GM12878 (cell line): ENCODE measurements around the gene FAM53B.

Source experiments
- CREB1 ChIP-seq: IDR thresholded peaks from 2 replicates; pipeline ENCODE4 v1.6.1; 2012; ENCODE audit warnings: low read depth, mild to moderate bottlenecking, inconsistent platforms
- CTCF ChIP-seq, 3 experiments: IDR thresholded peaks in 2 of 3; conservative IDR thresholded peaks in 1 of 3; 2 replicates each; pipeline ENCODE4 v1.5.1; 2011; ENCODE audit warnings: low read depth in 3 of 3, low read length in 3 of 3, mild to moderate bottlenecking in 3 of 3, control low read depth in 2 of 3, moderate library complexity in 2 of 3, inconsistent platforms in 1 of 3, mixed read lengths in 1 of 3; ENCODE audit not compliant: control insufficient read depth in 2 of 3, insufficient read depth in 1 of 3; ENCODE audit errors: extremely low read depth in 1 of 3
- MXI1 ChIP-seq: fragments of 150-350 bp; IDR thresholded peaks from 2 replicates; pipeline ENCODE4 v1.6.1; 2011; ENCODE audit warnings: low read depth, mild to moderate bottlenecking, inconsistent platforms, low read length, improper control_type of control experiment
- MYC ChIP-seq: IDR thresholded peaks from 2 replicates; pipeline ENCODE4 v1.6.1; 2011; ENCODE audit warnings: mild to moderate bottlenecking, low read length, moderate library complexity, inconsistent platforms; ENCODE audit not compliant: insufficient read depth, insufficient replicate concordance, insufficient read length, severe bottlenecking
- PKNOX1 ChIP-seq: fragments of 450-650 bp; IDR thresholded peaks from 2 replicates; pipeline ENCODE4 v1.6.1; 2016; ENCODE audit warnings: mild to moderate bottlenecking
- POLR2AphosphoS5 ChIP-seq: IDR thresholded peaks from 2 replicates; pipeline ENCODE4 v1.6.1; 2011; ENCODE audit warnings: mild to moderate bottlenecking, low read length, inconsistent platforms
- ZBTB40 ChIP-seq: fragments of 450-650 bp; IDR thresholded peaks from 2 replicates; pipeline ENCODE4 v1.6.1; 2016; ENCODE audit warnings: mild to moderate bottlenecking, moderate library complexity, borderline replicate concordance

GRCh38 chr10:124728071-124728829 lies 15.9 kb downstream of the FAM53B start:
- TF ChIP-seq PKNOX1 (no peak), CTCF (IDR thresholded peaks at IDR 0.05 in 2 of 3, conservative IDR thresholded peaks at IDR 0.05 in 1 of 3; ENCODE audit: control insufficient read depth in 2 of 3, extremely low read depth in 1 of 3, insufficient read depth in 1 of 3, low read depth in 3 of 3, low read length in 3 of 3) (no peak), CREB1 (no peak), MXI1 (no peak), ZBTB40 (no peak), POLR2AphosphoS5 (no peak), MYC (no peak)
